Right lobe of liver (tissue), 6 donors: ENCODE measurements around the gene RBM47. TPM values are rescaled to one million over a fixed set of nuclear protein-coding genes. Genes with fewer than 3 reads are reported as not detected.
A peak's percentile ranks its signal among the peaks of the same experiment; 100 is the strongest.

Source experiments
- ATAC-seq, 4 donors: fragments of 200-7000 bp; cut with Tn5 transposase; one replicate each; pipeline ENCODE4 v1.9.1; 2020; ENCODE audit warnings: mild to moderate bottlenecking in 4 of 4, moderate library complexity in 4 of 4
- DNase-seq, 3 donors: peaks; one replicate each; pipeline ENCODE4 v3.0.0-alpha.2; 2020
- H3K27ac ChIP-seq, 3 donors: fragments of 200-600 bp; one replicate each; pipeline ENCODE4 v1.8.0; 2022
- H3K27me3 ChIP-seq, 2 donors: fragments of 200-600 bp; one replicate each; pipeline ENCODE4 v1.8.0; 2022
- H3K36me3 ChIP-seq, 4 donors: fragments of 200-600 bp; sonication (generic) in 1 of 4; one replicate each; pipeline versions ENCODE4 v1.5.1 to v1.8.0; 2017 to 2022; ENCODE audit warnings: control low read depth in 1 of 4
- H3K4me1 ChIP-seq, 4 donors: fragments of 200-600 bp; sonication (generic) in 1 of 4; one replicate each; pipeline versions ENCODE4 v1.5.1 to v1.8.0; 2017 to 2022; ENCODE audit warnings: control low read depth in 1 of 4
- H3K4me3 ChIP-seq, 3 donors: fragments of 200-600 bp; one replicate each; pipeline ENCODE4 v1.8.0; 2022
- H3K9me3 ChIP-seq, 4 donors: fragments of 200-600 bp; sonication (generic) in 1 of 4; one replicate each; pipeline versions ENCODE4 v1.5.1 to v1.8.0; 2017 to 2022; ENCODE audit warnings: control low read depth in 1 of 4
- POLR2A ChIP-seq: fragments of 450-650 bp; IDR thresholded peaks from one replicate; pipeline ENCODE4 v1.6.1; 2017; ENCODE audit warnings: antibody characterized with exemption, mild to moderate bottlenecking
- WGBS: methylation state at CpG from one replicate; pipeline ENCODE4 v1.1.6; 2018; ENCODE audit warnings: low coverage, low lambda C conversion rate; ENCODE audit not compliant: insufficient coverage; ENCODE audit errors: missing lambda C conversion rate; 5-methylcytosine and 5-hydroxymethylcytosine counted together
- intact Hi-C, 2 donors: fragments of 100-400 bp; cut with DNase I; formaldehyde crosslinking; loops; one replicate each; pipeline versions ENCODE4 v1.11.2 to v1.14.1; 2022
- total RNA-seq, 6 experiments: library from RNA; depleted of rRNA in 2 of 6; stranded (reverse); fragments of >200 nt in 2 of 6; fragmentation: NEBNext Ultra II Directional in 3 of 6; extraction: Animal tissue kit (Norgen Biotek cat#: 25700) in 3 of 6; gene quantifications; one replicate each; pipeline versions ENCODE4 v1.1.0 to v1.2.4, GENCODE V29; 2016 to 2023
- TF ChIP-seq, protein P1 (sequence below), 4 donors: fragments of 200-600 bp in 3 of 4; fragments of 450-650 bp in 1 of 4; IDR thresholded peaks; one replicate each; pipeline versions ENCODE4 v1.5.1 to v1.8.0; 2016 to 2022; ENCODE audit warnings: antibody characterized with exemption in 4 of 4, mild to moderate bottlenecking in 2 of 4
- donor health status: DM: no; HTN: yes; CAD: no.
- donor health status: DM: no; HTN: no; CAD: no.
- donor health status: DM: no; HTN: no; CAD: no.
- donor health status: DM: no; HTN: yes; CAD: no.
- donor health status: DM: no; HTN: yes; CAD: no.

RBM47 gene
- total RNA-seq, 6 experiments from 2014 or later: 29.5 to 85.0 (median 51.1) TPM

- Histone ChIP-seq H3K27me3 (no peaks in the 10 kb centered on the region), H3K4me1 (no peaks in the 10 kb centered on the region), H3K9me3 (no peaks in the 10 kb centered on the region), H3K4me3 (no peak overlapping the region), H3K27ac (no peak overlapping the region), H3K36me3 (no peaks in the 10 kb centered on the region)
- no peak for TF ChIP-seq POLR2A
- TF ChIP-seq, protein P1, sequence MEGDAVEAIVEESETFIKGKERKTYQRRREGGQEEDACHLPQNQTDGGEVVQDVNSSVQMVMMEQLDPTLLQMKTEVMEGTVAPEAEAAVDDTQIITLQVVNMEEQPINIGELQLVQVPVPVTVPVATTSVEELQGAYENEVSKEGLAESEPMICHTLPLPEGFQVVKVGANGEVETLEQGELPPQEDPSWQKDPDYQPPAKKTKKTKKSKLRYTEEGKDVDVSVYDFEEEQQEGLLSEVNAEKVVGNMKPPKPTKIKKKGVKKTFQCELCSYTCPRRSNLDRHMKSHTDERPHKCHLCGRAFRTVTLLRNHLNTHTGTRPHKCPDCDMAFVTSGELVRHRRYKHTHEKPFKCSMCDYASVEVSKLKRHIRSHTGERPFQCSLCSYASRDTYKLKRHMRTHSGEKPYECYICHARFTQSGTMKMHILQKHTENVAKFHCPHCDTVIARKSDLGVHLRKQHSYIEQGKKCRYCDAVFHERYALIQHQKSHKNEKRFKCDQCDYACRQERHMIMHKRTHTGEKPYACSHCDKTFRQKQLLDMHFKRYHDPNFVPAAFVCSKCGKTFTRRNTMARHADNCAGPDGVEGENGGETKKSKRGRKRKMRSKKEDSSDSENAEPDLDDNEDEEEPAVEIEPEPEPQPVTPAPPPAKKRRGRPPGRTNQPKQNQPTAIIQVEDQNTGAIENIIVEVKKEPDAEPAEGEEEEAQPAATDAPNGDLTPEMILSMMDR (IDR thresholded peaks at IDR 0.05): no peak
- ATAC-seq (no peak), DNase-seq (no peak)
- intact Hi-C loops: no loop called here
- WGBS: 90% methylated on average over 4 of the region's 4 CpGs
Observed at GRCh38 chr4:40389986-40390385, 239.7 kb downstream of the RBM47 start.

DNA sequence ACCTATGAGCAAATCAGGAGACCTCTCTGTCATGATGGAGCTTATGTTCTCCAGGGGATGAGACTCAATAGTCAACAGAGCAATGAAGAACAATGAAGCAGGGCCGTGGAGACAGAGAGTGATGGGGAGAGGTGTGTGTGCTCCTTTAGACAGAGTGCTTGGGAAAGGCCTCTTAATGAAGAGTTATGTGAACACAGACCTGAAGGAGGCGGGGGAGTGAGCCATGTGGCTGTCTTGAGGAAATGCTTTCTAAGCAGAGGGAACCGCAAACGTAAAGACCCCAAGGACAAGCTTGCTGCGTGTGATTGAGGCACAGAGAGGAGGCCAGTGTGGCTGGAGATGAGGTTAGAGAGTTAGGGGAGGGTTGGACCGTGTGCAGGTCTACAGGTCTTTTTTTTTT is 241.4 kb downstream of the RBM47 start:
- TF ChIP-seq POLR2A: no peak
- no peak overlapping the region for H3K27ac ChIP-seq

GRCh38 chr4:40380647-40381046 is 249.0 kb downstream of the RBM47 start:
- no peak for TF ChIP-seq POLR2A
- TF ChIP-seq, protein P1 (IDR thresholded peaks at IDR 0.05): no peak
- Histone ChIP-seq H3K27me3 (no peaks in the 10 kb centered on the region), H3K4me3 (no peak overlapping the region), H3K36me3 (no peaks in the 10 kb centered on the region), H3K27ac (no peak overlapping the region), H3K4me1 (peaks cover 0 to 4% (median 0%) of the 10 kb centered on the region in 4 donors), H3K9me3 (no peaks in the 10 kb centered on the region)
- intact Hi-C loops: no loop called here
- DNase-seq: no peak
- WGBS: 40% methylated on average over 2 of the region's 5 CpGs
- ATAC-seq: no peak

More for the DNA sequence above, 241.4 kb downstream of the RBM47 start:
- 74% methylated on average over 6 of the region's 6 CpGs for WGBS
- ATAC-seq (no peak), DNase-seq (no peak)
- intact Hi-C loops: no loop called here
- Histone ChIP-seq H3K36me3 (no peaks in the 10 kb centered on the region), H3K27me3 (no peaks in the 10 kb centered on the region), H3K9me3 (no peaks in the 10 kb centered on the region), H3K4me3 (no peak overlapping the region), H3K4me1 (no peaks in the 10 kb centered on the region)

DNA sequence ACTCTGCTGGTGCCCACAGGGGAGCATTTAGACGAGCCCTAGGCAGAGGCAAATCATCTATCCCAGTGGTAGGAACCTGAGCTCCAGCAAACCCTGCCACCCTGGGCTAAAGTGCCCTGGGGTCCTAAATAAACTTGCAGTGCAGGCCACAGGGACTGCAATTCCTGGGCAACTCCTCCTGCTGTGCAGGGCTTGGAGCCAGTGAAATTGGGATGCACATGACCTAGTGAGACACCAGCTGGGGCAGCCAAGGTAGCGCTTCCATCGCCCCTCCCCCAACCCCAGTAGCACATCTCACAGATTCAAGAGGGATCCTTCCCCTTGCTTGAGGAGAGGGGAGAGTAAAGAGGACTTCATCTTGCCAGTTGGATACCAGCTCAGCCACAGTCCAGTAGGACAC is 250.4 kb downstream of the RBM47 start:
- DNase-seq: peak in 1 of 3 donors; percentile 50
- no CpG with 5 or more reads among the region's 3 CpGs for WGBS

GRCh38 chr4:40378619-40379018 is 251.0 kb downstream of the RBM47 start:
- 0% methylated on average over 1 of the region's 2 CpGs for whole genome bisulfite sequencing
- H3K36me3 ChIP-seq: no peaks in the 10 kb centered on the region
- intact Hi-C loops: no loop called here
- no peak overlapping the region for H3K4me3 ChIP-seq
- no peaks in the 10 kb centered on the region for H3K27me3 ChIP-seq
- DNase-seq: no peak
- ATAC-seq: no peak
- no peak for TF ChIP-seq POLR2A
- TF ChIP-seq, protein P1 (IDR thresholded peaks at IDR 0.05): no peak
- no peaks in the 10 kb centered on the region for H3K9me3 ChIP-seq
- H3K27ac ChIP-seq: no peak overlapping the region
- peaks cover 0 to 6% (median 2%) of the 10 kb centered on the region in 4 donors for H3K4me1 ChIP-seq

More for the DNA sequence above, 250.4 kb downstream of the RBM47 start:
- H3K4me1 ChIP-seq: peaks cover 0 to 6% (median 2%) of the 10 kb centered on the region in 4 donors
- H3K36me3 ChIP-seq: no peaks in the 10 kb centered on the region
- H3K9me3 ChIP-seq: no peaks in the 10 kb centered on the region
- peak in 1 of 4 donors; percentile 28 for ATAC-seq
- no peak for TF ChIP-seq POLR2A
- TF ChIP-seq, protein P1 (IDR thresholded peaks at IDR 0.05): no peak
- no peaks in the 10 kb centered on the region for H3K27me3 ChIP-seq
- H3K4me3 ChIP-seq: no peak overlapping the region
- H3K27ac ChIP-seq: no peak overlapping the region
- intact Hi-C loops: no loop called here
